ENCODE results near the gene MTRF1L.
"Not testable (repeated sequence)": the region's sequence is repeated elsewhere in the genome, so short reads cannot be mapped to it uniquely, and the experiment has no call there.

MTRF1L gene

DNA sequence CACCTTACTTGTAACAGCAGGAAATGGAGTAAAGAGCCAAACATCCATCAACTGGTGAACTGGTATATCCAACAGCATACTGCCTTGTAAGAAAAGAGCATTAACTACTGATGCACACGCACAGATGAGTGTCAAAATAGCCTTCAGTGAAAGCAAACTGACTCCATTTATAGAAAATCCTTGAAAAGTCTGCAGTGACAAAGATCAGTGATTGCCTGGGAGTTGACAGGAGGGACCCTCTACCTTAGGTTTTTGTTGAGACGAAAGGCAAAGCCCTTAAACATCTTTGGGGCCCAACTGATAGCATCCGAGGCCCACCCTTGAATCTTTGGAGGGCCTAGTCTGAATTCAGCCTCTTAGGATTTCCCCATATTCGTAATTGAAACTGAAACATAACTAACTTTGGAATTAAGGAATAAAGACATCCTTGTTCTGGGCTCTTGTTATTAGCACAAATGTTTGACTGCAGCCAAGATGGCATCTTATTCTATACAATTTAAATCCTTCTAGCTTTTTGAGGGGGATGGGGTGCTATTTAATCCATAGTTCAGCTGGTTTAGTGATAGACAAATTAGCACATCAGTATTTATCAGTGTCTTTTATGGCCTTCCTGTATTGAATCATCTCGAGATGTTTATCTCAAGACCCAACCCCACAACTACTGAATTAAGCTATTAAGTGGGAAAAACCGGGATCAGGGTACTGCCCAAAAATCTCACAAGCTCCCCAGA lies 32.7 kb downstream of the MTRF1L start:
- FAIRE-seq: no peak

GRCh38 chr6:152966168-152966894 lies 36.2 kb downstream of the MTRF1L start:
- not testable (repeated sequence) for FAIRE-seq

GRCh38 chr6:152959333-152959732 lies 43.2 kb downstream of the MTRF1L start:
- FAIRE-seq: no peak

DNA sequence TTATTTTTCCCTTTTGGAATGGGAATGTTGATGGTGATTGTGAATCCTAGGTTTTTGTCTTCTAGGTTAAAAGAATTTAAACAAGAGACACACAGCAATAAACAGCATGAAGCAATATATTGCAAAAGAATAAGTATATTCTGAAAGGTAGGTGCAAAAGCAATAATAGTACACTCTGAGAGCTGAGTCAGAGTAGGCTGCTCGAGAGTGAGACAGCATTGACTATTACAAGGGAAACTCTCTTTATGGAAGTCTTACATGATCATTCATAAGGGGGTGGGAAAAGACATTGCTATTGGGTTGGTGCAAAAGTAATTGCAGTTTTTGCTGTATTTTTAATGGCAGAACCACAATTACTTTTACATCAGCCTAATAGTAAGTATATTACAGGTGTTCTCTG lies 44.7 kb downstream of the MTRF1L start:
- no peak for FAIRE-seq

GRCh38 chr6:152954443-152954842 lies 48.1 kb downstream of the MTRF1L start:
- FAIRE-seq: no peak

GRCh38 chr6:152952866-152953509 lies 49.5 kb downstream of the MTRF1L start:
- FAIRE-seq: peak; percentile 94

DNA sequence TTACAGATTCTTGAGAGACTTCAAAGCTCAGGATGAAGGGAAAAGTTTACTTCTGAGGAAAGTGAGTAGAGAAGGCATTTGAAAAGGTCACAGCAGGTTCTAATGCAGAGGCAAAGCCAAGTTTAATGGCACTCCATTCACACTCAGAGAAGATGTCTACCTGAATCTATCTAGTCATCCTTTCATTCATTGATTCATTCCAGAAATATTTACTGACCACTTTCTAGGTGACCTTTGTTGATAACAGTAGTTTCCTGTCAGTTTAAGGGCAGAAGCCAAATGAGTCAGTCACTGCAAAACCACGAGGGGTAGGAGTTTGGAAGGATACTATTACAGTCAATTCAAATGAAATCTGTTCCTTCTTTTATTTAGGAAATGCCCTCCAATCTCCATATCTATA lies 50.5 kb downstream of the MTRF1L start:
- no peak for FAIRE-seq

- FAIRE-seq: no peak
Measured at GRCh38 chr6:152950240-152950639, 52.3 kb downstream of the MTRF1L start.

DNA sequence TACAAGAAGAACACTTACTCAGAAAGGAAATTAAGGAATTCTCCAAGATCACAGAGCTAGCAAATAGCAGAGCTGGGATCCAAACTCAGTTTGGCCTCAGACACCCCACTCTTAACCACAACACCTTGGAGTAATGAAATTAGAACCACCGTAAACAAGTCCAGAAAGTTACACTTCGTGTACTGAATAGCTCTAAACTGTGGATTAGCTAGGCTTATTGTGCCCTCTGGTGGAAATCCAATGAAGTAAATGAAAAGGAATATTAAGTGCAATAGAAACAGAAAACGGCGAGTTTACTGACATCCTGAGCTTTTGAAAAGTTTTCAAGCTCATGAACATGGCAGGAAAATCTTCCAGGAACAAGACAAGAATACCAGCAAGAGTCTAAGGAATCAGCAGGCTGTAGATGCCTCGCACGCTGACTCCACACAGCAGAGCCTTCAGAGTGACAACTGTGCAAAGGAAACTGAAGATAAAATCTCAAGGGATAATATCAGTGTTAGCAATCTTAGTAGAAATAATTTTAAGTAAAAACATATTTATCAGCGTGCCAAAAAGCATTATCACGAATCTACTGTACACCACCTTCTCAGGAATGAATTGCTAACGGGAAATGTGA lies 54.2 kb downstream of the MTRF1L start:
- FAIRE-seq: peak; percentile 90

DNA sequence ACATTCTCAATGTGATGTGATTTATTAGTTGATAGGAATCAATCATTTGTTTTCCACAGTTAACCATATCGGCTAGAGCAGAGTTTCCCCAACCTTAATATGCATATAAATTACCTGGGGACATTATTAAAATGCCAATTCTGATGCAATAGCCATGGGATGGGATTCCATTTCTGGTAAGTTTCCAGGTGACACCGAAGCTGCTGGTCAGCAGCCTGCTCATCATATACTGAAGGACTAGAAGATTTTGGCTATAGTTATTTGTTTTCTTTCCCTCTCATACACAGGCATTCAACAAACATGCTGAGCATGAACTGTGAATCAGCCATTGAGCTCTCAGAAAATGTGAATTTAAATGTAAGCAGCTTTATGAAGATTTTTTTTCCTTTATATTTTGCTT lies 55.5 kb downstream of the MTRF1L start:
- no peak for FAIRE-seq

DNA sequence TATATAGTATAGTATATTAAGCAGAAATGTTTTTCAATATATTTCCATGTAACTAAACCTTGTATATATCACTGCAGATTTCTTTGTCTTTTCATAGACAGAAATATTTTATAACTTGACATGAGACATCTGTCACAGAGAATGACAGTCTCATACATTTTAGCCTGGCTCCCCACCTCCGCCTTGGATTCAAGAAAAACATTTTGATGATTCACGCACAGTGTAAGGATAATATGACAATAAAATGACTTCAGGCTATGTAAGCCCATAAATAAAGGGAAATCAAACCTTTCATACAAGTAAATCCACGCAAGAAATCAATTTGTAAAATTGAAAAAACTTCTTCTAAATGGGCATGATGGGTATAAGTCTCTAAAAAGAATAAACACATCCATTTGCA lies 56.0 kb downstream of the MTRF1L start:
- FAIRE-seq: no peak

GRCh38 chr6:152943260-152943897 lies 59.1 kb downstream of the MTRF1L start:
- FAIRE-seq: no peak

DNA sequence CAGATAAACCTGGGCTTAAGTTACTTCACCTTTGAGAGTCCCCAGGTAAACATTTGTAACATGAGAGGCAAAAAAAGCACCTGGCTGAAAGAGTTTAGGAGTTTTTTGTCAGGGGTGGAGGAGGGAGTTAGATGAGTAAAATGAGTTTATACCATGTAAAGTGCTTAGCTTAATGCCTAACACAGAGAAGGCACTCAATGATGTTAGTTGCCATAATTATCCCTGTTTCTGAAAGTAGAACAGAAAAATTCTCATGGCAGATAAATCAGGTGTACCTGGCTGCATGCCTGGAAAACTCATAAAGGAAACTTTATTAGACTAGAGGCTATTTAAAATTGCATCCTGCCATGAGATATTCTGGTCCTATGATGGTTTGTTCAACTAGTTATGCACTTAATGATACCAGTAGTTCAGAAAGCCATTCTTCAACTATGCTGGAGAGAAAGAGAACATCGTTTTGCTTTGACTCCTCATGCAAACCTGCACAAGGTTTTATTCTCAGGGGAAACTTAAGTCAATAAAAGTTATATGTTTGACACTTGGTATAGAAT lies 60.1 kb downstream of the MTRF1L start:
- no peak for FAIRE-seq

- no peak for FAIRE-seq
Measured at GRCh38 chr6:152941746-152942145, 60.8 kb downstream of the MTRF1L start.
